Suprapubic skin (tissue), 4 donors: ENCODE results near the gene ZNF678. TPM values are rescaled to one million over a fixed set of nuclear protein-coding genes. Genes with fewer than 3 reads are reported as not detected.

Experiments used
- DNase-seq, 2 donors: peaks; one replicate each; pipeline ENCODE4 v3.0.0-alpha.2; 2019; ENCODE audit warnings: low spot score in 2 of 2
- H3K27ac ChIP-seq: fragments of 200-600 bp; sonication (generic); one replicate; pipeline ENCODE4 v1.5.1; 2019
- H3K27me3 ChIP-seq: fragments of 200-600 bp; sonication (generic); one replicate; pipeline ENCODE4 v1.5.1; 2019
- H3K36me3 ChIP-seq: fragments of 200-600 bp; sonication (generic); one replicate; pipeline ENCODE4 v1.5.1; 2019
- H3K4me1 ChIP-seq: fragments of 200-600 bp; sonication (generic); one replicate; pipeline ENCODE4 v1.5.1; 2019
- H3K4me3 ChIP-seq: fragments of 200-600 bp; sonication (generic); one replicate; pipeline ENCODE4 v1.5.1; 2019; ENCODE audit warnings: mild to moderate bottlenecking
- H3K9me3 ChIP-seq: fragments of 200-600 bp; sonication (generic); one replicate; pipeline ENCODE4 v1.5.1; 2019
- EP300 ChIP-seq: sonication (generic); formaldehyde crosslinking; IDR thresholded peaks from one replicate; pipeline ENCODE4 v1.6.1; 2017; ENCODE audit warnings: antibody characterized with exemption
- POLR2A ChIP-seq, 2 donors: fragments of 450-650 bp; IDR thresholded peaks; one replicate each; pipeline ENCODE4 v1.6.1; 2017; ENCODE audit warnings: antibody characterized with exemption in 2 of 2, mild to moderate bottlenecking in 2 of 2, moderate library complexity in 2 of 2
- POLR2AphosphoS5 ChIP-seq, 3 donors: sonication (generic); formaldehyde crosslinking; IDR thresholded peaks; one replicate each; pipeline ENCODE4 v1.6.1; 2017; ENCODE audit warnings: antibody characterized with exemption in 3 of 3
- WGBS: methylation state at CpG from one replicate; pipeline ENCODE4 v1.1.5; 2018; 5-methylcytosine and 5-hydroxymethylcytosine counted together
- total RNA-seq, 4 donors: library from RNA; depleted of rRNA; stranded (reverse); fragments of >200 nt; gene quantifications; one replicate each; pipeline ENCODE4 v1.1.0, GENCODE V29; 2016
- TF ChIP-seq, protein P1 (sequence below), 2 donors: fragments of 200-600 bp in 1 of 2; fragments of 450-650 bp in 1 of 2; sonication (generic) in 1 of 2; IDR thresholded peaks; one replicate each; pipeline ENCODE4 v1.5.1; 2016 to 2019; ENCODE audit warnings: antibody characterized with exemption in 2 of 2, mild to moderate bottlenecking in 1 of 2, moderate library complexity in 1 of 2

The ZNF678 gene
- total RNA-seq, 4 donors from 2014 or later, result 3.5 to 6.8 (median 5.3) TPM

DNA sequence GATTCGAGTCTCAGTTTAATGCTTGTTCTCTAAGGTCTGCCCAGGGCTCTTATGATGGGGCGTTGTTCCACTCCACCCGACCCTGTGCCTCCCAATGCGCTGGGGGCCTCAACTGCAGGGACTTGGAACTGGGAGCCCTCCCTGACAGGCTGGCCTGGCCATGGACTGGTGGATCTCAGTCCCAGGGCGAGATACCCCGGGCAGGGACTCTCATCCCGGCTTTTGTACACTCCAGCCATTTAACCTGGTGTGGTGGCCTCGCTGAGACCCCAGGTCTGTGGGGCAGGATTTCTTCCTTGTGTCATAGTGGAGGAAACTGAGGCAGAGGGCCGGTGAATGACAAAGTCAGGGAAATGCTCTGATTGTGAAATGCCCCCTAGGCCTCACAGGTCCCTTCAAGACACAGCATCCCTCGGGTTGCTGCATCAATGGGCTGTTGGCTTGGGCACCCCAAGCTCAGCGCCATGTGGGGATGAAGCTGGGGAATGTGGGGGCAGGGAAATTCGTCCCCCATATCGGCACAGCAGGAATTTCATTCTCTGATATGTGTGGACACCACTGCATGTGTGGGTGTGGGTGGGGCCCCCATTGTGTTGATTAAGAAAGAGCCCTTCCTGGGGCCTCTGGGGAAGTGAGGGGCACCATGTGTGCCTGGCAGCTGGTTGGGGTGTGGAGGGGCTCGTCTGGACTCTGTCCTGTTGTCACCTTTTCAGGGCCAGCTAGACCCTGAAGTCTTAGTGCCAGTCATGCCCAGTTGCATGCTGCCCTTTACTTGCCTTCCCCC is 19.9 kb upstream of the ZNF678 start:
- H3K9me3 ChIP-seq, result no peaks in the 10 kb centered on the region
- H3K36me3 ChIP-seq, result no peaks in the 10 kb centered on the region
- TF ChIP-seq POLR2AphosphoS5 (IDR thresholded peaks at IDR 0.05) (no peak), POLR2A (IDR thresholded peaks at IDR 0.05) (no peak), EP300 (no peak)
- TF ChIP-seq, protein P1, sequence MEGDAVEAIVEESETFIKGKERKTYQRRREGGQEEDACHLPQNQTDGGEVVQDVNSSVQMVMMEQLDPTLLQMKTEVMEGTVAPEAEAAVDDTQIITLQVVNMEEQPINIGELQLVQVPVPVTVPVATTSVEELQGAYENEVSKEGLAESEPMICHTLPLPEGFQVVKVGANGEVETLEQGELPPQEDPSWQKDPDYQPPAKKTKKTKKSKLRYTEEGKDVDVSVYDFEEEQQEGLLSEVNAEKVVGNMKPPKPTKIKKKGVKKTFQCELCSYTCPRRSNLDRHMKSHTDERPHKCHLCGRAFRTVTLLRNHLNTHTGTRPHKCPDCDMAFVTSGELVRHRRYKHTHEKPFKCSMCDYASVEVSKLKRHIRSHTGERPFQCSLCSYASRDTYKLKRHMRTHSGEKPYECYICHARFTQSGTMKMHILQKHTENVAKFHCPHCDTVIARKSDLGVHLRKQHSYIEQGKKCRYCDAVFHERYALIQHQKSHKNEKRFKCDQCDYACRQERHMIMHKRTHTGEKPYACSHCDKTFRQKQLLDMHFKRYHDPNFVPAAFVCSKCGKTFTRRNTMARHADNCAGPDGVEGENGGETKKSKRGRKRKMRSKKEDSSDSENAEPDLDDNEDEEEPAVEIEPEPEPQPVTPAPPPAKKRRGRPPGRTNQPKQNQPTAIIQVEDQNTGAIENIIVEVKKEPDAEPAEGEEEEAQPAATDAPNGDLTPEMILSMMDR (IDR thresholded peaks at IDR 0.05), result no peak
- H3K27me3 ChIP-seq, result no peaks in the 10 kb centered on the region
- H3K4me1 ChIP-seq, result peaks cover 16% of the 10 kb centered on the region
- H3K27ac ChIP-seq, result no peak overlapping the region
- H3K4me3 ChIP-seq, result no peak overlapping the region
- no peak for DNase-seq
- 92% methylated on average over 13 of the region's 14 CpGs for WGBS

DNA sequence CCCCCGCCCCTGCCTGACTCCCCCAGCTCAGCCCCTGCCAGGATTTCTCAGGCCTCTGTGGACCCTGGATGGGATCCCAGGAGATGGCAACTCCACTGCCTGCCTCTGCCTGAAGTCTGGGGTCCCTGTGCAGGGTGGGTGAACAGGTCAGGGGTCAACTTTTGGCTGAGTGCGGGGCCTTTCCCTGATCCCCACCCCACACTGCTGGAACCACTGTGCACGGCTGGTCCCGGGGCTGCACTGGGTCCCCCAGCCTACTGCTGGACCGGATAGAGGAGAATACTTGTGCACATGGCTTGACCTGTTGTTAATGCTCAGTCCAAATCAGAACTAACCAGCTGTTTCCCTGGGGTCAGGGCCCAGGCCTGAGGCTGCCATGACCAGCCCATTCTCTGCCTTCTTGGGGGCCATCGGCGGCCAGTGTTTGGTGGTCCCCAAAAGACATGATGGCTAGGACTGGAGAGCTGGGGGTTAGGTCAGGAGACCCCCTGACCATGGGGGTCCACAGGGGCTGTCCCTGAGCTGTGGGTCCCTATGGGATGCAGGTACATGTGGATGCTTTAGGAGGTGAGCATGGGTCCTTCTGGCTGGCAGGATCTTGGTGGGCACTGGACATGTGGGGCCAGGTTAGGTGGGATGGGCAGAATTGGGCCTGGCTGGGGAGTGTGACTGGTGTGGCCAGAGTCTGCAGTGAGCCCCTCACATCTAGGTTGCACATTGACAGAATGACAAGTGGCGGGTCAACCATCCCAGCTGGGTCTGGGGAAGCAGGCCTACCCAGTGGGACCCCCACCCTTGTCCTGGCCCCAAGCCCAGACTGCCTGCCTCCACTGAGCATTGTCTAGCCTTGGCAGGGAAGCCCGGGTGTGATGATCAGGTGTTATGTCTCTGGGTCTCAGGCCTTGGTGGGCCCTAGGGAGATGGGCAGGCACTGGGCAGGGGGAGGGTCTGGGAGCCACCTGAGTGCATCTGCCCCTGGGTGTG is 19.0 kb upstream of the ZNF678 start:
- TF ChIP-seq EP300 (no peak), POLR2AphosphoS5 (IDR thresholded peaks at IDR 0.05) (no peak), POLR2A (IDR thresholded peaks at IDR 0.05) (no peak)
- TF ChIP-seq, protein P1 (IDR thresholded peaks at IDR 0.05), result no peak
- H3K27ac ChIP-seq, result no peak overlapping the region
- no peak for DNase-seq
- WGBS, result 90% methylated on average over 2 of the region's 9 CpGs
- peaks cover 16% of the 10 kb centered on the region for H3K4me1 ChIP-seq
- no peak overlapping the region for H3K4me3 ChIP-seq
- H3K9me3 ChIP-seq, result no peaks in the 10 kb centered on the region
- H3K27me3 ChIP-seq, result no peaks in the 10 kb centered on the region
- no peaks in the 10 kb centered on the region for H3K36me3 ChIP-seq

DNA sequence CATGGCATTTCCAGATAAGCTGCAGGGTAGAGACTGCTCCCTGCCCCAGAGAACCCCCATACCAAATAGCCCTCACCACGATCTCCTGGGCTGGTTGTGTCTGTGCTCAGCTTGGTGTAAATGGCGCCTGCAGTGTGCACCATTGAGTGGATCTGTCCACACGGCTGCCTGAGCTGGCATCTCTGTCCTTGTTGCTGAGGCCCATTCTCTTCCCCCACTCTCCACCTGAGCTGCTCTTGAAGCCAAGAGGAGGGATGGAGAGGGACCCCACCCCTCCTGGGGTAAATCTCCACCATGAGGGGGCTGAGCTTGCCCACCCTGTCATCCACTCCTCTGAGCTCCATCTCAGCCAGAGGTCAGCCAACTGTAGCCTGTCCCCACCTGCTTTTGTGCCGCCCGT is 18.0 kb upstream of the ZNF678 start:
- Histone ChIP-seq H3K4me3 (no peak overlapping the region), H3K9me3 (no peaks in the 10 kb centered on the region), H3K27me3 (no peaks in the 10 kb centered on the region), H3K36me3 (no peaks in the 10 kb centered on the region), H3K4me1 (peaks cover 16% of the 10 kb centered on the region), H3K27ac (no peak overlapping the region)
- TF ChIP-seq, protein P1 (IDR thresholded peaks at IDR 0.05), result no peak
- no peak for TF ChIP-seq POLR2AphosphoS5 (IDR thresholded peaks at IDR 0.05)
- TF ChIP-seq POLR2A (IDR thresholded peaks at IDR 0.05), result no peak
- TF ChIP-seq EP300, result no peak
- DNase-seq, result no peak
- WGBS, result 97% methylated on average over 5 of the region's 5 CpGs

DNA sequence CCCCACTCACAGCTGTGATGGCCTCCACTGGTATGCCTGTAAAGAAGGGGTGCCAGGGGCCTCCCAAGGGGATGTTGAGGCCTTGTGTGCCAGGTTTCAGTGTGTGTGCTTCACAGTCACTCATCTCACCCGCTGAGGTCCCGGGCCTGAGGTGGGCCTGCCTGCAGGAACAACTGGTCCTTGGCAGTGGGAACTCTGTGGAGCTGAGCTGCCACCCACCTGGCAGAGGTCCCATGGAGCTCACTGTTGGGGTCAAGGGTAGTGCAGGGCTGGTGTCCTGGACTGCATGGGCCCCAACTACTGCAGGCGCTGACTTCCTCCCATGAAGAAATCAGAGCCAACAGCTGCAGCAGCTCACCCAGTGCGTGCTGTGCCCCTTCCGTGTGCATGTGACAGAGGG is 17.3 kb upstream of the ZNF678 start:
- Histone ChIP-seq H3K27ac (no peak overlapping the region), H3K4me3 (no peak overlapping the region), H3K4me1 (peaks cover 16% of the 10 kb centered on the region), H3K36me3 (no peaks in the 10 kb centered on the region), H3K27me3 (no peaks in the 10 kb centered on the region), H3K9me3 (no peaks in the 10 kb centered on the region)
- WGBS, result 83% methylated on average over 2 of the region's 5 CpGs
- no peak for TF ChIP-seq POLR2AphosphoS5 (IDR thresholded peaks at IDR 0.05)
- TF ChIP-seq, protein P1 (IDR thresholded peaks at IDR 0.05), result no peak
- TF ChIP-seq EP300, result no peak
- no peak for TF ChIP-seq POLR2A (IDR thresholded peaks at IDR 0.05)
- no peak for DNase-seq
